ENCODE data around the gene PARM1.

DNA sequence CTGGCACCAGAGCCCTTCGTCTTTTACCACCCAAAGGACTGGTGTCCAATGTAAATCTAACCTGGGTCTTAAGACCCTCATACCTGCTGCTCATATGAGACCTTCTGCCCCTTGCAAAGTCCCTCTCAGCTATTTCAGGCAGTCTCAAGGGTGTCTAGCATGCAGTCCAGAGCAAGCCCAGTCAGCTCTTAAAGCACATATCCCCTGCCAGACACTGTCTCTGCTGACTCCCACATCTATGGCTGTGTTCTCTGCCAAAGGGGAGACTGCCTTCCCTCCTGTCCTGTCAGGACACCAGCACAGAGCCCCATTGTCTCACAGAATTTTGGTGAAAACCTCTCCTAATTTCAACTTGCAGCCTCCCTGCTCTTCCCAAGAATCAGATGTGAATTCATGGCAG, 118.5 kb downstream of the PARM1 start:
- TF ChIP-seq, protein P1, sequence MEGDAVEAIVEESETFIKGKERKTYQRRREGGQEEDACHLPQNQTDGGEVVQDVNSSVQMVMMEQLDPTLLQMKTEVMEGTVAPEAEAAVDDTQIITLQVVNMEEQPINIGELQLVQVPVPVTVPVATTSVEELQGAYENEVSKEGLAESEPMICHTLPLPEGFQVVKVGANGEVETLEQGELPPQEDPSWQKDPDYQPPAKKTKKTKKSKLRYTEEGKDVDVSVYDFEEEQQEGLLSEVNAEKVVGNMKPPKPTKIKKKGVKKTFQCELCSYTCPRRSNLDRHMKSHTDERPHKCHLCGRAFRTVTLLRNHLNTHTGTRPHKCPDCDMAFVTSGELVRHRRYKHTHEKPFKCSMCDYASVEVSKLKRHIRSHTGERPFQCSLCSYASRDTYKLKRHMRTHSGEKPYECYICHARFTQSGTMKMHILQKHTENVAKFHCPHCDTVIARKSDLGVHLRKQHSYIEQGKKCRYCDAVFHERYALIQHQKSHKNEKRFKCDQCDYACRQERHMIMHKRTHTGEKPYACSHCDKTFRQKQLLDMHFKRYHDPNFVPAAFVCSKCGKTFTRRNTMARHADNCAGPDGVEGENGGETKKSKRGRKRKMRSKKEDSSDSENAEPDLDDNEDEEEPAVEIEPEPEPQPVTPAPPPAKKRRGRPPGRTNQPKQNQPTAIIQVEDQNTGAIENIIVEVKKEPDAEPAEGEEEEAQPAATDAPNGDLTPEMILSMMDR (IDR thresholded peaks at IDR 0.05; ENCODE audit: poor library complexity), result no peak
- no peak for TF ChIP-seq EZH2phosphoT487 (IDR thresholded peaks at IDR 0.05; ENCODE audit: low read depth, severe bottlenecking, unreplicated experiment)

All from hepatocyte (in vitro differentiated cells).